PFSK-1 (cell line): ENCODE data around the gene PRUNE1.

Experiments used
- POLR2AphosphoS5 ChIP-seq: IDR thresholded peaks from 2 replicates; pipeline ENCODE4 v1.6.1; 2012; ENCODE audit warnings: low read depth, mild to moderate bottlenecking, control low read depth, low read length, moderate library complexity
- SIN3A ChIP-seq: IDR thresholded peaks from 2 replicates; pipeline ENCODE4 v1.6.1; 2012; ENCODE audit warnings: mild to moderate bottlenecking, low read length, moderate library complexity, borderline replicate concordance; ENCODE audit not compliant: insufficient read depth
- TAF1 ChIP-seq: IDR thresholded peaks from 2 replicates; pipeline ENCODE4 v1.6.1; 2012; ENCODE audit warnings: low read length, control low read depth, borderline replicate concordance; ENCODE audit not compliant: insufficient read depth
- TF ChIP-seq, protein P1 (sequence below), 2 experiments: IDR thresholded peaks; 2 replicates each; pipeline versions ENCODE4 v1.6.1 to v1.8.0; 2011 to 2012; ENCODE audit warnings: low read depth in 2 of 2, low read length in 2 of 2, control low read depth in 1 of 2, inconsistent platforms in 1 of 2, mild to moderate bottlenecking in 1 of 2, moderate library complexity in 1 of 2; ENCODE audit not compliant: insufficient read depth in 1 of 2

DNA sequence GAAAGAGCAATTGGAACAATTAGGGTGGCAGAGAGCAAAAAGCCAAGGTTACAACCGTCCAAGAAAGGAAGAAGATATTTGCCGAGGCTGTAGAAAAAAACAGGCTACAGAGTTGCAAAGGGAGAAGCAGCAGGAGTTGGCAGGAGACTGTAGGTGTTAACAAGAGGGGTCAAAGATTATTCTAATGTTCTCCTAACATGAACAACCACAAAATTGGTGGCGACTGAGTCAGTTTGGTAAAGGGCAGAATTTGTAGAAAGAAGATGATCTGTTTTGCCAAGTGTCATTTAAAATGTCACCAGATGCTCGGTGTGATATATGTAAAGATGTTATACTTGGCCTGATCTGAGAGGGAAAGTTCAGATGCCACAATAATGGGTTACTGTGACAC lies 401 bp upstream of the PRUNE1 start:
- TF ChIP-seq, protein P1, sequence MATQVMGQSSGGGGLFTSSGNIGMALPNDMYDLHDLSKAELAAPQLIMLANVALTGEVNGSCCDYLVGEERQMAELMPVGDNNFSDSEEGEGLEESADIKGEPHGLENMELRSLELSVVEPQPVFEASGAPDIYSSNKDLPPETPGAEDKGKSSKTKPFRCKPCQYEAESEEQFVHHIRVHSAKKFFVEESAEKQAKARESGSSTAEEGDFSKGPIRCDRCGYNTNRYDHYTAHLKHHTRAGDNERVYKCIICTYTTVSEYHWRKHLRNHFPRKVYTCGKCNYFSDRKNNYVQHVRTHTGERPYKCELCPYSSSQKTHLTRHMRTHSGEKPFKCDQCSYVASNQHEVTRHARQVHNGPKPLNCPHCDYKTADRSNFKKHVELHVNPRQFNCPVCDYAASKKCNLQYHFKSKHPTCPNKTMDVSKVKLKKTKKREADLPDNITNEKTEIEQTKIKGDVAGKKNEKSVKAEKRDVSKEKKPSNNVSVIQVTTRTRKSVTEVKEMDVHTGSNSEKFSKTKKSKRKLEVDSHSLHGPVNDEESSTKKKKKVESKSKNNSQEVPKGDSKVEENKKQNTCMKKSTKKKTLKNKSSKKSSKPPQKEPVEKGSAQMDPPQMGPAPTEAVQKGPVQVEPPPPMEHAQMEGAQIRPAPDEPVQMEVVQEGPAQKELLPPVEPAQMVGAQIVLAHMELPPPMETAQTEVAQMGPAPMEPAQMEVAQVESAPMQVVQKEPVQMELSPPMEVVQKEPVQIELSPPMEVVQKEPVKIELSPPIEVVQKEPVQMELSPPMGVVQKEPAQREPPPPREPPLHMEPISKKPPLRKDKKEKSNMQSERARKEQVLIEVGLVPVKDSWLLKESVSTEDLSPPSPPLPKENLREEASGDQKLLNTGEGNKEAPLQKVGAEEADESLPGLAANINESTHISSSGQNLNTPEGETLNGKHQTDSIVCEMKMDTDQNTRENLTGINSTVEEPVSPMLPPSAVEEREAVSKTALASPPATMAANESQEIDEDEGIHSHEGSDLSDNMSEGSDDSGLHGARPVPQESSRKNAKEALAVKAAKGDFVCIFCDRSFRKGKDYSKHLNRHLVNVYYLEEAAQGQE (IDR thresholded peaks at IDR 0.05; ENCODE audit: insufficient read depth in 1 of 2, low read depth in 2 of 2, low read length in 2 of 2), result no peak
- TF ChIP-seq TAF1 (no peak), POLR2AphosphoS5 (no peak), SIN3A (no peak)
